Neuronal stem cell (in vitro differentiated cells): ENCODE data around the gene NR5A1.
A peak's percentile ranks its signal among the peaks of the same experiment; 100 is the strongest.

Experiments
- DNase-seq: peaks from one replicate; pipeline ENCODE4 v3.0.0-alpha.2; 2013; ENCODE audit warnings: low spot score
- H2AFZ ChIP-seq: one replicate; pipeline ENCODE4 v1.6.1; 2013; ENCODE audit warnings: mild to moderate bottlenecking, low read length, inconsistent platforms
- H2AK5ac ChIP-seq: 2 replicates; pipeline ENCODE4 v1.6.1; 2013; ENCODE audit warnings: low read depth, mild to moderate bottlenecking, inconsistent platforms, low read length, moderate library complexity, mixed read lengths
- H2BK120ac ChIP-seq: 2 replicates; pipeline ENCODE4 v1.6.1; 2013; ENCODE audit warnings: low read depth, mild to moderate bottlenecking, inconsistent platforms, low read length, moderate library complexity, mixed read lengths
- H2BK12ac ChIP-seq: one replicate; pipeline ENCODE4 v1.6.1; 2013; ENCODE audit warnings: low read length, inconsistent platforms
- H2BK15ac ChIP-seq: 2 replicates; pipeline ENCODE4 v1.6.1; 2013; ENCODE audit warnings: mild to moderate bottlenecking, low read length, inconsistent platforms, mixed read lengths
- H2BK5ac ChIP-seq: one replicate; pipeline ENCODE4 v1.6.1; 2013; ENCODE audit warnings: inconsistent platforms, mild to moderate bottlenecking, low read length, moderate library complexity
- H3K14ac ChIP-seq: one replicate; pipeline ENCODE4 v1.6.1; 2013; ENCODE audit warnings: low read length, inconsistent platforms
- H3K18ac ChIP-seq: 2 replicates; pipeline ENCODE4 v1.6.1; 2013; ENCODE audit warnings: low read length, inconsistent platforms
- H3K23ac ChIP-seq: 2 replicates; pipeline ENCODE4 v1.6.1; 2013; ENCODE audit warnings: low read depth, mild to moderate bottlenecking, mixed read lengths, low read length, inconsistent platforms; ENCODE audit not compliant: poor library complexity
- H3K27ac ChIP-seq: replicated peaks from 3 replicates; pipeline ENCODE4 v1.5.1; 2013; ENCODE audit warnings: low read length, inconsistent platforms
- H3K27me3 ChIP-seq, 3 experiments: 2 replicates each; pipeline ENCODE4 v1.6.1; 2013; ENCODE audit warnings: low read length in 3 of 3, mild to moderate bottlenecking in 2 of 3, inconsistent platforms in 1 of 3, low read depth in 1 of 3, mixed read lengths in 1 of 3, moderate library complexity in 1 of 3; ENCODE audit not compliant: control insufficient read depth in 3 of 3, insufficient read depth in 3 of 3
- H3K36me3 ChIP-seq, 2 donors: replicated peaks in 1 of 2; 2 replicates each; pipeline ENCODE4 v1.6.1; 2013; ENCODE audit warnings: low read length in 2 of 2; ENCODE audit not compliant: control insufficient read depth in 2 of 2, insufficient read depth in 2 of 2
- H3K4ac ChIP-seq: 2 replicates; pipeline ENCODE4 v1.6.1; 2013; ENCODE audit warnings: inconsistent platforms, mild to moderate bottlenecking, low read length, moderate library complexity
- H3K4me1 ChIP-seq, 2 donors: 1 replicate in 1 of 2; 2 replicates in 1 of 2; pipeline ENCODE4 v1.6.1; 2013; ENCODE audit warnings: low read length in 2 of 2, low read depth in 1 of 2; ENCODE audit not compliant: control insufficient read depth in 2 of 2, insufficient read depth in 1 of 2
- H3K4me2 ChIP-seq: one replicate; pipeline ENCODE4 v1.6.1; 2013; ENCODE audit warnings: mild to moderate bottlenecking, low read length, inconsistent platforms; ENCODE audit not compliant: insufficient read depth, poor library complexity, severe bottlenecking
- H3K4me3 ChIP-seq, 2 donors: 2 replicates each; pipeline ENCODE4 v1.5.1; 2013; ENCODE audit warnings: low read length in 2 of 2, mild to moderate bottlenecking in 2 of 2, inconsistent platforms in 1 of 2, moderate library complexity in 1 of 2
- H3K79me1 ChIP-seq: one replicate; pipeline ENCODE4 v1.6.1; 2013; ENCODE audit warnings: low read depth, mild to moderate bottlenecking, inconsistent platforms, low read length, moderate library complexity
- H3K9ac ChIP-seq: one replicate; pipeline ENCODE4 v1.6.1; 2013; ENCODE audit warnings: mild to moderate bottlenecking, low read depth, low read length, inconsistent platforms; ENCODE audit not compliant: poor library complexity
- H3K9me3 ChIP-seq, 2 donors: replicated peaks in 1 of 2; 2 replicates each; pipeline versions ENCODE3 to v1.6.1; 2013; ENCODE audit warnings: low read length in 2 of 2, mild to moderate bottlenecking in 2 of 2, inconsistent platforms in 1 of 2, low read depth in 1 of 2, mixed read lengths in 1 of 2, moderate library complexity in 1 of 2; ENCODE audit not compliant: control insufficient read depth in 2 of 2, insufficient read depth in 1 of 2
- H4K8ac ChIP-seq: one replicate; pipeline ENCODE4 v1.6.1; 2013; ENCODE audit warnings: low read depth, mild to moderate bottlenecking, inconsistent platforms, low read length, moderate library complexity
- H4K91ac ChIP-seq: one replicate; pipeline ENCODE4 v1.6.1; 2013; ENCODE audit warnings: low read length, low read depth, mild to moderate bottlenecking, inconsistent platforms; ENCODE audit not compliant: poor library complexity
- WGBS, 2 donors: extraction: QIAGEN DNeasy Blood & Tissue Kit; methylation state at CpG; one replicate each; pipeline ENCODE4 v1.1.7; 2013; ENCODE audit warnings: missing lambda C conversion rate in 2 of 2, mixed read lengths in 1 of 2; ENCODE audit not compliant: insufficient read length in 2 of 2, insufficient replicate concordance in 1 of 2; ENCODE audit errors: extremely low coverage in 2 of 2; 5-methylcytosine and 5-hydroxymethylcytosine counted together

NR5A1 gene

DNA sequence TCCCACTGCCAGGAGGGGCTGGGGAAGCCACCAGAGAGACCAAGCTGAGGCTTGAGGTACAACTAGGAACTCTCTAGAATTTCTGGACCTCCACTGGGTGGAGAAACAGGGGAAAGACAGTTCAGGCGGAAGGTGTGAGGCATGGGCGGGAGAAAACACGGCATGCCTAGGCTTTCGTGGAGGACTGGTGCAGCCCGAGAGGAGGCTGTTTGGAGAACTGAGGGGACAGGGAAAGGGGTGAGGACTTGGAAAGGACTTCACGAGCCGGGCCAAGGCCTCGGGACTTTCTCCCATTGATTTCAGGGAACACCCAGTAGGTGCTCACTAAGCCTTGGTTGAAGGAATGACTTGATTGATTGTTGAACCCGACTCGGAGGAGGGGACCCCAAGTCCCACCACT is 66.4 kb downstream of the NR5A1 start:
- Histone ChIP-seq H2AFZ (no peak overlapping the region), H4K91ac (no peak overlapping the region)
- WGBS, 2 donors: no CpG with 5 or more reads among the region's 10 CpGs

GRCh38 chr9:124439686-124440243 is 67.4 kb downstream of the NR5A1 start:
- DNase-seq: no peak
- Histone ChIP-seq H3K4me3 (no peak overlapping the region), H2AFZ (no peak overlapping the region), H3K79me1 (no peaks in the 10 kb centered on the region), H4K8ac (no peak overlapping the region), H2BK15ac (peak overlapping the region; percentile 14), H3K4me1 (no peaks in the 10 kb centered on the region), H2BK12ac (no peak overlapping the region), H3K9me3 (no peaks in the 10 kb centered on the region), H3K36me3 (no peaks in the 10 kb centered on the region), H3K27ac (no peak overlapping the region), H2AK5ac (peak overlapping the region; percentile 53), H3K4me2 (no peak overlapping the region), H3K4ac (no peak overlapping the region), H3K23ac (no peak overlapping the region), H3K27me3 (peaks cover 0 to 9% (median 0%) of the 10 kb centered on the region in 3 experiments), H2BK120ac (no peak overlapping the region), H3K9ac (no peak overlapping the region), H3K14ac (no peak overlapping the region), H3K18ac (peak overlapping the region; percentile 66), H2BK5ac (peak overlapping the region; percentile 69), H4K91ac (no peak overlapping the region)
- no CpG with 5 or more reads among the region's 6 CpGs for WGBS, 2 donors

More for the DNA sequence above, 66.4 kb downstream of the NR5A1 start:
- no peaks in the 10 kb centered on the region for H3K79me1 ChIP-seq
- H3K14ac ChIP-seq: no peak overlapping the region
- H4K8ac ChIP-seq: no peak overlapping the region
- H3K23ac ChIP-seq: no peak overlapping the region
- H3K4me1 ChIP-seq: no peaks in the 10 kb centered on the region
- no peak overlapping the region for H3K4ac ChIP-seq
- no peak for DNase-seq
- no peak overlapping the region for H3K4me2 ChIP-seq
- no peak overlapping the region for H2BK12ac ChIP-seq
- H3K36me3 ChIP-seq: no peaks in the 10 kb centered on the region
- H3K27ac ChIP-seq: no peak overlapping the region
- H3K9ac ChIP-seq: no peak overlapping the region
- H2BK15ac ChIP-seq: peak overlapping the region; percentile 49
- H2BK120ac ChIP-seq: no peak overlapping the region
- H3K4me3 ChIP-seq: no peak overlapping the region
- H3K18ac ChIP-seq: peak overlapping the region; percentile 66
- peaks cover 0 to 9% (median 0%) of the 10 kb centered on the region in 3 experiments for H3K27me3 ChIP-seq
- H3K9me3 ChIP-seq: no peaks in the 10 kb centered on the region
- peak overlapping the region; percentile 11 for H2AK5ac ChIP-seq
- H2BK5ac ChIP-seq: no peak overlapping the region

- H3K9ac ChIP-seq: no peak overlapping the region
- no peaks in the 10 kb centered on the region for H3K79me1 ChIP-seq
- H2AFZ ChIP-seq: no peak overlapping the region
- H2BK12ac ChIP-seq: no peak overlapping the region
- H3K27ac ChIP-seq: no peak overlapping the region
- no peak overlapping the region for H3K14ac ChIP-seq
- H3K4me2 ChIP-seq: no peak overlapping the region
- no peak overlapping the region for H3K23ac ChIP-seq
- H3K27me3 ChIP-seq: peaks cover 0 to 13% (median 0%) of the 10 kb centered on the region in 3 experiments
- no peaks in the 10 kb centered on the region for H3K36me3 ChIP-seq
- no peak overlapping the region for H2AK5ac ChIP-seq
- H3K4ac ChIP-seq: no peak overlapping the region
- H3K18ac ChIP-seq: no peak overlapping the region
- H4K8ac ChIP-seq: no peak overlapping the region
- H2BK15ac ChIP-seq: no peak overlapping the region
- H3K4me1 ChIP-seq: no peaks in the 10 kb centered on the region
- no peaks in the 10 kb centered on the region for H3K9me3 ChIP-seq
- H2BK5ac ChIP-seq: no peak overlapping the region
- no peak overlapping the region for H3K4me3 ChIP-seq
- H2BK120ac ChIP-seq: no peak overlapping the region
- DNase-seq: no peak
- H4K91ac ChIP-seq: no peak overlapping the region
- WGBS, 2 donors: no CpG with 5 or more reads among the region's 1 CpG
Measured at GRCh38 chr9:124439086-124439485, 68.1 kb downstream of the NR5A1 start.

DNA sequence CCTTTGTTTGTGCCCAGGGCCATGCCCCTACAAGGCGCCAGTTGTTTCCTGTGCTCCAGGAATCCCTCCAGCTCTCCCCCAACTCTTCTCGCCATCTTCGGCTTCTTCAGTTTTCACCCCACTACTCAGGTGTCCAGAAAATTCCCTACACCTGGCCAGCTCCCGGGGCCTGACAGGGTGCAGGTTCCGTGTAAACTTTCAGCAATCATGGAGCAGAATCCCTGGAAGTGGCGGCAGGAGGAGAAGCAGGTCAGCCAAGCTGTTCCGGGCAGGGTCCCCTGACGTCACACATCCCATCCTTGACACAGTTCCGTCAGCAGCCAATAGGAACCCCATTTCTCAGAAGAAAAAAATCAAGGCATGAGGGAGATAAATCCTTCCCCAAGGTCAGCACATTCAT is 69.1 kb downstream of the NR5A1 start:
- Histone ChIP-seq H3K27me3 (peaks cover 0 to 18% (median 0%) of the 10 kb centered on the region in 3 experiments), H3K18ac (no peak overlapping the region), H3K4me3 (no peak overlapping the region), H2BK15ac (no peak overlapping the region), H2BK120ac (no peak overlapping the region), H3K14ac (no peak overlapping the region), H3K27ac (no peak overlapping the region), H3K4me2 (no peak overlapping the region), H3K4me1 (no peaks in the 10 kb centered on the region), H3K4ac (no peak overlapping the region), H3K36me3 (no peaks in the 10 kb centered on the region), H2AK5ac (no peak overlapping the region), H4K91ac (no peak overlapping the region), H3K79me1 (no peaks in the 10 kb centered on the region), H2BK12ac (no peak overlapping the region), H2BK5ac (no peak overlapping the region), H3K9ac (no peak overlapping the region), H3K9me3 (no peaks in the 10 kb centered on the region), H2AFZ (no peak overlapping the region), H4K8ac (no peak overlapping the region), H3K23ac (no peak overlapping the region)
- DNase-seq: no peak
- no CpG with 5 or more reads among the region's 9 CpGs for WGBS, 2 donors
